ENCODE results near the gene AP2A2.

The AP2A2 gene

DNA sequence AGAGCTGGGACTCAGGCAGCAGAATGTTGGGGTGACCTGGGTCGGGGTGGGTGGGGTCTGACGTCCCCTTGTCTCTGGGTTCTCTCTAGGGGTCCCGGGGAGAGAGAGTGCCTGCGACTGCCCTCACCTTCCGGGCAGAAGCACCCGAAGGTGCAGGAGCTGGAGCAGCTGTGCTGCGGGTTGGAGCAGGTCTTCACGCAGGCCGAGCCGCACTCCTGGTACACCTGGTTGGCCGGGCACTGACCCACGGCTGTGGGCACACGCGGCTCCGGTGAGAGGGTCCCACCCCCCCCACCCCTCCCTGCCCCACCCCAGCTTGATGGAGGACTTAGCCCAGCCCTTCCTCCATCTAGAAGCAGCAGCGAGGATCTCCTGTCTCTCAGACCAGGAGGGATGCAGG lies 104.4 kb downstream of the AP2A2 start:
- no peak for DNase-seq (ENCODE audit: low read depth)

DNA sequence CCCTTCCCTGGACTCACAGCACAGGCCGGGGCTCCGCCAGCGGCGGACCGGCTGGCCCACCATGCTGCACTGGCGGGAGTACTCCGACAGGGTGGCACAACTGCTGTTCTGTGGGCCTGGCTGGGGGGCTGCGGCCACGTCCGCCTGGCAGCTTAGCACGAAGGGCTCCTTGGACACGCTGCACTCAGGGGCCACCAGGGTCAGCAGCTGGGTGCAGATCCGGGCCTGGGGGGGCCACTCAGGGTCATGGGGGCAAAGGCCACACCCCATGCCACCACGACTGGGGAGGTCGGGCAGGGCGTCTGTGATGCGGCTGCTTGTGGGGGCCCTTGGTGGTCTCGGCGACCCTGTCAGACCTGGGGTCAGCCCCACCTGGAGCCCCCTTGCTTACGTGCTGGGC lies 104.9 kb downstream of the AP2A2 start:
- DNase-seq (ENCODE audit: low read depth), result no peak

DNA sequence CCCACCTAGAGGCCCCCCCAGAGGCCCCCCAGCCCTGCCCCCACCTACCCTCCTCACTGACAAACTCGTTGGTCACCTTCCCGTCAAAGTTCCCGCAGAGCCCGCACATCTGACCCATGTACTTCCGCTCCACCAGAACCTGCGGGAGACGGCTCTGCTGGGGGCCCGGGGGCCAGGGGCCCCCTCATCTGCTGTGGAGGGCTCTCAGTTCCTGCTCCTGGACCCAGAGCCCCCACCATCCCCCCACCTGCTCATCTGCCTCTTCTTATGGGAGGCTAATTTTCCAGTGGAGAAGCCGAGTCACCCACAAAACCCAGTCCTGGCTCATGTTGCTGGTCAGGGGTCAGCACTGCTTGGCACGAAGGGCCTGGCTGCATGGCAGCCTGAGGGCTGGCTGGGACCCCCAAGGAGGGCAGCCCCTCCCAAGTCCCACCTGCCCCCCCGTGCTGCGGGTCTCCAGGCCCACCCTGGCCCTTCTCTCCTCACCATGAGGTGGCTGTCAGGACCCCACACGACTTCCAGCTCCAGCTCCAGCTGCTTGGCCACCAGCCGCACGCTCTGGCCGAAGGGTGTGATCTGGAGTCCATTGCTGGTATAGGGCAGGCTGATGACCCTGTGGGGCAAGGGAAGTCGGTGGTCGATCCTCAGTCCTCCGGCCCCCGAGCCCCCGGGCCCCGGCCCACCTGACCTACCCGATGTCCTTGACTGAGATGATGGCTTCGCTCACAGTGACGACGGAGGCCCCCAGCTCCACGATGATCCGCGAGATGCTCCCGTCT lies 105.6 kb downstream of the AP2A2 start:
- no peak for DNase-seq (ENCODE audit: low read depth)

DNA sequence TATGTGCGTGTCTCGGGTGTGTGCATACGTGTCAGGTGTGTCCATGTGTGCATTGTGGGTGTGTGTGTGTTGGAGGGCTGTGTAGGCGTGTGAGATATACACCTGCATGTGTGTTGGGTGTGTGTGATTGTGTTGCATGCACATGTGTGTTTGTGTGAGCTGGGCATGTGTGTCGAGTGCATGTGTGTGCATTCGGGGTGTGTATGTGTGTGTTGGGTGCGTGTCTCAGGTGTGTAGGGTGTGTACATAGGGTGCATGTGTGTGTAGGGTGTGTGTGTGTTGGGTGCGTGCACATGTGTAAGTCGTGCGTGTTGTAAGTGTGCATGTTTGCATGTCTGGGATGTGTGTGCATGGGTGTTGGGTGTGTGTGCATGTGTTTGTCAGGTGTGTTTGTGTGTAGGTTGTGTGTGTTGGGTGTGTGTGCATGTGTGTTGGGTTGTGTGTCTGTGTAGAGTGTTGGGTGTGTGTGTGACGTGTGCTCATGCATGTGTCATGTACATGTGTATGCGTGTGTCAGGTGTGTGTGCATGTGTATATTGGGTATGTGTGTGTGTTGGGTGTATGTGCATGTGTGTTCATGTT lies 106.7 kb downstream of the AP2A2 start:
- no peak for DNase-seq (ENCODE audit: low read depth)

DNA sequence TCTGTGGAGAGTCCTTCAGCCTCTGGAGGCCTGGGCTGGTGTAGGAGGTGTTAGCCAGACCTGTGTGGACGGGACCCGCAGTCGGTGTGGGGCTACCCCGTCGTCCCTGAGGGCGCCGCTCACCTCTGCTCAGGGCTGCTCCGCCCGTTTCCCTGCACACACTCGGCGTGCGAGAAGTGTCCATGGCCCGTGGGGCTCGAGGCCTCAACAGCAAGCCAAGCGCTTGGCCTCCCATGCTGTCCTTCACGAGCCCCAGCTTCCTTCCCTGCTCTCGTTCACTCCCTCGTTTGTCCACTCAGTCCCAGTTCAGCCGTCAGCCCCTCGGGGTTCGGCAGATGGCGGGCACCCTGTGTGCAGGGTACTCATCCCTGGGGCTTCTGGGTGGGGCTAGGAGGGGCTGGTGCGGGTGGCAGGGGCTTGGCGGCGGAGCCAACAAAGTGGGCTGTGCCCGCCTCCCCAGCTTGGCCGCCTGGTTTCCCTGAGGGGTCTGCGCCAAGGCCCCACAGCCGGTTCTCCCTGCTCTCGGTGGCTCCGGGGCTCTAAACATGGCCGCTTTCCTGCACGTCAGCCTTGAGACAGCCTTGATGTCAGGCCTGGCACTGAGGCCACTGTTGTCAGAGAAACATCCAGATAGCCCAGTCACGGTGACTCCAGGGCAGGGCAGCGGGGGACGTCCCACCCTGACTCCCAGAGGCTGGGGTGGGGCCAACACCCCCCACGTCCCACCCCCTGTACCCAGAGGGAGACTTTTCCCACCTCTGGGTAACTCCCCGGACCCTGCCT lies 107.5 kb downstream of the AP2A2 start:
- no peak for DNase-seq (ENCODE audit: low read depth)

DNA sequence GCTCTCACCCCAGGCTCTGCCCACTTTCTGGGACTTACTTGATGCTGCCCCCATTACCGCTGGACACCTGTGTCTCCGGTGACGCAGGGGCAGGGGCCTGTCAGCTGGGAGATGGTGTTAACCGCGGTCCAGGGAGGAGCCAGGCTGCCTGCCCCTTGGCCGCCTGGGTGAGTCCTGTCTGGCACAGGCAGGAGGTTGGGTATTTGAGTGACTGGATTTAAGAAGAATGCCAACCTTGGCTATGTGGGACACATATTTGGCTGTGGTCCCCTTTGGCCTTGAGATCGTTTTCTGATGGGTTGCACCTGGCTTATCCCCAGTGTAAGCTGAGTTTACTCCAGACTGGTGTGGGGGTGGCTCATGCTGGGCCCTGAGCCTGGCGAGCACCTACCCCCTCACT lies 108.3 kb downstream of the AP2A2 start:
- no peak for DNase-seq (ENCODE audit: low read depth)

DNA sequence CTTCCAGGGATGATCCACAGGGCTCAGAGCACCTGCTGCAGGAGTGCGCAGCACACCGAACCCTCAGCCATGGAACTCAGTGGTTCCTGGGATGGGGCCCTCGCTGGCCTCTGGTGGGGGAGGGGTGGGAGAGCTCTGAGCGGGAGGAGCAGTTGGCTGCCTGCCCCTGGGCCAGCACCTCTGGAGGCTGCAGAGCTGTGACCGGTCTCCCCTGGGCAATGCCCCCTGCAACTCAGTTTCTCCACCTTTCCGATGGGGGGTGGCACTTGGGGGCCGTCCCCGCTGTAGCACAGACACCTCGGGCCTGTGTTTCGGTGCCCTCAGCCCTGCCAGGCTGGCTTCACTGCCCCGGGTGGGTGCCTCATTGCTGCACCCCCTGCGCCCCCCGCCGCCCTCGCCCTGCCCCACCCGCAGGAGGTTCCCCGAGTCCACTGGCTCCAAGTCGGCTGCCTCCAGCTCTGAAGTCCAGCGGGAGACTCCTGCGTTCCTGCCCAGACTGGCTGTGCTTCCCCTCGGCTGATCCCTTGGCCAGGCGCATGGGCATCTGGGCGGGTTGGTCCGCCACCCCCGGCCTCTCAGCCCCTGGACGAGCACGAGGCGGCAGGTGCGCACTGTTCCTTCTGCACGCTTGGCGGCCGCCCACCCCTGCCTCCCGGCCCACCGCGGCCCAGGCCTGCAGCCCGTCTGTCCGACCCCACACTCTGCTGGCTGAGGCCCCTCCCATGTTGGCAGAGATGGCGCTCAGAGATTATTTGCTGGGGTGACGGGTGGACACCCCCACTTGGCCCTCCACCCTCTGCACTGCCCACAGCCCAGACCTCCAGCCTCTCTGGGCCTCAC lies 109.0 kb downstream of the AP2A2 start:
- DNase-seq (ENCODE audit: low read depth), result no peak

DNA sequence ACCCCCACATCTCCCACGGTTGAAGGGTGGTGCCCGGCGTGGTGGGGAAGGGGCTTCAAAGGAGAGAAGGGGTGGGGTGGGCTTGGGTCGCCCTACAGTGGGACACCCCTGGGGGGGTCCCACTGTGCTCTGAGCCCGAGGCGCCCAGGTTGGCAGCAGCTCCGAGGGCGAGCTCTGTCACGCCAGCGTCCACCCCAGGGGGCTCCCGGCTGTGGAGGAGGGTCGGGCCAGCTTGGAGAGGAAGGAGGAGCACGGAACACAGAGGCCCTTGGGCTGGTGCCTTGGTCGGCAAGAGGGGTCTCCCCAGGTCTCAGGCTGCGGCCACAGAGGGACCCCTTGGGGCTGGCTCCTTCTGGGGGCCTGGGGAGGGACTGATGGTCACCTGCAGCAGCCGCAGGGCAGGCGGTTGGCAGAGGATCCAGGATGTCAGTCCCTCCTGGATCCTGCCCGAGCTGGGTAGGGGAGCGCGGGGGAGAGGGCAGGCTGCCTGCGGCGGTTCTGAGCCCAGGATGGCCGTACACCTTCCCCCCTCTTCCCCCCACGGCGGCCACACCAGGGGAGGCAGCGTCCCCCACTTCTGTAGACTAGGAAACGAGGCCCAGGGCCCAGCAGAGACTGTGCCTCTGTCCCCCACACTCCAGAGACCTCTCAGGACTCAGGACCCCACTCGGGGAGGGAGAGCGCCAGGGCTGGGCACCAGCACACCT lies 110.1 kb downstream of the AP2A2 start:
- no peak for DNase-seq (ENCODE audit: low read depth)

DNA sequence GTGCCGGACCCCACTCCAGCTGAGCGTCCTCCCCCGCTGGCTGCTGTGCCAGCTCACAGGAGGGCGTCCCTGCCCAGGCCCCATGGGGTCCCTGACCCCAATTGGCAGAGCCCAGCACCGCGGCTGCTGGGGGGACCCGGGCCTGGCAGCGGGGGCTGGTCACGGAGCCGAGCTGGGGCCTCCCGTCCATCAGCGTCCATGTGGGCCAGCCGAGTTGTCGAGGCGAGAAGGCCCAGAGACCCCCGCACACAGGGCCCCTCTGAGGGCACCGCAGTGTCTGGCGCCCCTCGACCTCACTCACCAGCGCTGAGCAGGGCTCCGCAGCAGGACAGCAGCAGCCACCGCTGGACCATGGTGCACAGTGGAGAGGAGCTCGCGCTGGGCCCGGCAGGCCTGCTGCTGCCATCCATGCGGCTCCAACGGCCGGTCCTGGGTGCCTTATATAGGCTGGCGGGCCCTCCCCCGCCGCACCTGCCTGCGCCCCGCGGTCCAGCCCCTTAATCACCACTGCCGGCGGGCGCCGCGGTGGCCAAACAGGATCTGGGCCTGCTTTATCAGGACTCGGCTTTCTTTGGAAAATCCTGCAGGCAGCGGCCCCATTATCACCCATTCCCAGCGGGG lies 110.7 kb downstream of the AP2A2 start, which contains the start of gene MUC6:
TSS of gene MUC6 (minus strand) at position 416 of the 621 bp plus-strand sequence. CDS start at position 353, 63 bp downstream.
- no peak for DNase-seq (ENCODE audit: low read depth)

DNA sequence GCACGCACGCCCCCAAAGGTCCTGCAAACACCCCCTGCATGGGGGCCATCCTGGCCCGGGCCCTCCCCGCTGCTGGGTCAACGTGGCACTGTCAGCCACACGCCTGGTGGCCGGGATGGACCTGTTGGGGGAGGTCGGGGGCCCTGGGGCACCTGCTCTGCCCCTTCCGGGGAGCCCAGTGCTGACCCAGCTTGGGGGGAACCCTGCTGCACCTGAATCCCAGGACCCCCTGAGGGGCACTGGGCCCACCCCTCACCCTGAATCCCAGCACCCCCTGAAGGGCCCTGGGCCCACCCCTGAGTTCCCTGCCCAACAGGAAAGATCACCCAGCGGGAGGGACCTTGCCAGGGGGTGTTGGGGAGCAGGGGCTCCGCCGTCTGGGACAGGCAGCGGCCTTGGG lies 111.3 kb downstream of the AP2A2 start:
- no peak for DNase-seq (ENCODE audit: low read depth)

DNA sequence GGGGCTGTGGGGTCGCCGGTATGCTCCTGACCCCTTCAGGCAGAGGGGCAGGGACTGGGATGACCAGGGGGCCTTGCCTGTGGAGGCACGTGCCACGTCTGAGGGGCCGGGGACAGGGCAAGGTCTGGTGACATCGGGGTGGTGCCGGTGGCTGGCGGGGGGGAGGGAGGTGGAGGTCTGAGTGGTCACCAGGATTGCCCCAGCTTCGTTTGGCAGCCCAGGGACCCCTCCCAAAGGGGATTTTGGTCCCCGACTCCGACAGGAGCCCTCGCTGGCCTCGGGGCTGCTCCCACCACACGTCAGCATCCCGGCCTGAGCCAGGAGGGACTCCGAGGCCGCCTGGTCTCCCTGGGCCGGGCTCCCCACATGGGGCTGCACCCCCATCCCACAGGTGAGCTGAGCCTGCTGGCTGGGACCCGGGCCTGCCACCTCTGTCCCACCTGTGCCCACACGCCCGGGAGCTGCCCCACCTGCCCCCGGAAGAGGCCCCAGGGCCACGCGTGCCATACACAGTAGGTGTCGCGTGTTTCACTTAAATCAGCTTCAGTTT lies 111.9 kb downstream of the AP2A2 start:
- no peak for DNase-seq (ENCODE audit: low read depth)

DNA sequence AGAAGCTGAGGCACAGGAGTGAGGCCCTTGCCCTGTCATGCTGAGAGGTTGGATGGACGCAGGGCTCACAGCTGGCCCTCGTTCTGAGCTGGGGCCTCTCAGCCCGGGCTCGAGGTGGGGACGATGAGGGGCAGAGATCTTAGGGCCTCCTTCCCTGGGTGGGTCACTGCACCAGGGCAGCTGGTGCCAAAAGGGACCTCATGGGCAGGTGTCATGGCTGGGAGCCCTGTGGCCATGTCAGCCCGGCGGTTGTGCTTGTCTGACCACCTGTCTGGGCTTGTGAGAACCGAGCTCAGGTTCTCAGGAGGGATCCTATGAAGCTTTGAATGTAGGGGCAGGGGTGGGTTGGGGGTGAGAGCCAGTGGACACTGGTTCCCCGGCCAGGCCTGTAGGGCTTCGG lies 112.7 kb downstream of the AP2A2 start:
- DNase-seq (ENCODE audit: low read depth), result no peak

DNA sequence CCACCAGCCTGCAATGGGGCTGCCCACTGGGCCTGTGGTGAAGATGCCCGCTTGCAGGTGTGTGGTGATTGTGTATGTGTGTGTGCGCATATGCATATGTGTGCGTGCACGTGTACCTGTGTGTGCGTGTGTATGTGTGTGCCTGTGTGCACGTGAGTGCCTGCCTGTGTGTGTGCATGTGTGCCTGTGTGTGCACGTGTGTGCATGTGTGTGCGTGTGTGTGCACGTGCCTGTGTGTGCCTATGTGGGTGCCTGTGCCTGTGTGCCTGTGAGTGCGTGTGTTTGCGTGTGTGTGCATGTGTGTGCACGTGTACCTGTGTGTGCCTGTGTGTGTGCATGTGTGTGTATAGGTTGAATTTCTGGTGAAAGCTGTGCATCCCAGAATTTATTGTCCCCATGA lies 113.3 kb downstream of the AP2A2 start:
- DNase-seq (ENCODE audit: low read depth), result no peak

DNA sequence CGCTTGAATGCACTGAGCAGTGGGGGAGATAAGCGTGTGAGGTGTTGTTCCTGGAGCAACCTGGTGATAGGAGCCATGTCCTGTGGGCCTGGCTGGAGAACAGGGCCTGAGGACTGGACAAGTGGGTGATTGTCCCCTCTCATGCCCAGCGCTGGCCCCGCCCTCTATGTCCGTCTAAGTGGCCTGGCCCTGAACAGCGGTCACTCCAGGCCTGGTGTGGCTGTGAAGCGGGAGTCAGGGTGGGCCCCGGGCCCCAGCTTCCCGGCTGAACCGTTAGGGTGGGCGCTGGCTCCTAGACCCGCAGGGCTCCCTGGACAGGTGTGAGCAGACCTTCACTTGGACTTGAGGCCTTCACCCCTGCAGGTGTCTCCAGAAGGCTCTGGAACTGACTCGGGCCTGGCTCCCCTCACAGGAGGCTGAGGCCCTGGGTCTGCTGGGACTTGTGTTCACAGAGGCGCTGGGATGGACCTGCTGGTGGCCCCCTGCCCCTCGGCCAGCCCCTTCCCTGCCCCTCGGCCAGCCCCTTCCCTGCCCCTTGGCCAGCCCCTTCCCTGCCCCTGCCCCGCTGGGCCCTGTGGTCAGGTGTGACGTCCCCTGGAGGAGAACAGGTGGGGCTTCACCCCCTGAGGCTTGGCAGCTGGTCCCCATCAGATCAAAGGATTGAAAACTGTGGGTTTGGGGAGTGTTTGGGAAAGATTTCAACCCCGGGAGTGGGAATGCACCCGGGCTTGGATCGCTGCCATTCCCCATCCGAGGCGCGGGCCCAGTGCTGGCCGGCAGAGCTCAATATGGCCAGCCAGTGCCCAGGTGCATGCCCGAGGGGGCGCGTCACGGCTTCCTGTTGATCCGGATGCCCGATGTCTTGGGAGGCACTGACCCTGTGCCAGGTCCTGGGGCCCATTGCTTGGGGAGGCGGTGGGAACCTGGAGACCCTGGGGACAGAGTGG lies 114.1 kb downstream of the AP2A2 start:
- no peak for DNase-seq (ENCODE audit: low read depth)

DNA sequence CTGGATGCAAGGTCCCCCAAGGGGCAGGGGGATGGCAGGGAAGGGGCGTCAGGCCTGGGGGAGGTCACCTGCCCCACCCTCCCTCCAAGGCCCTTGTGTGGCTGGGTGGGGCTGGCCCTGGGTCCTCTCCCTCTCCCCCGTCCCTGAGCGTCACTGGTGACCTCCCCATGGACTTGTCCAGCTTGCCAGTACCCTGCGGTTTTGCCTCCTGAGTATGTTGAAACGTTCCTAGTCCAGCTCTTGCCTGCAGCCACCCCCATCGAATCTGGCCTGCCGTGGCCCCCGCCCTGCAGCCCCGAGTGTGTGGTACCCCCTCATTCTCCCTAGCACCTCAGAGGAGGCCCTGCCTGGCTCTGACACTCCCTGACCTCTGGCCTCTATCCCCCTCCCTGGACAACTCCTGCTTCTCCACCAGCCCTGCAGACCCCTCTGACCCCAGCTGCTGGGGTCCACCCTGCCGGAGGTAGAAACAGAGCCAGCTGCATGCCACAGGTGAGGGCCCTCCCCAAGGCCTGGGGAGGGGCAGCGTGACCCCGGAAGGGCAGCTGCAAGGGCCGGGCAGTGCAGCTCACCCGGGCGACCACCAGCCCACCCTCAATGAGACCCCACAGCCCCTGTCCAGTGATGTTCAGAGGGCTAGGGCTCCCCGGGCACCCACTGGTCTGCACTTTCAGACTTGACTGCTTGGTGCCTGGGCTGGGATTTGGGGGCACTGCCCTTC lies 114.9 kb downstream of the AP2A2 start:
- DNase-seq (ENCODE audit: low read depth), result no peak

DNA sequence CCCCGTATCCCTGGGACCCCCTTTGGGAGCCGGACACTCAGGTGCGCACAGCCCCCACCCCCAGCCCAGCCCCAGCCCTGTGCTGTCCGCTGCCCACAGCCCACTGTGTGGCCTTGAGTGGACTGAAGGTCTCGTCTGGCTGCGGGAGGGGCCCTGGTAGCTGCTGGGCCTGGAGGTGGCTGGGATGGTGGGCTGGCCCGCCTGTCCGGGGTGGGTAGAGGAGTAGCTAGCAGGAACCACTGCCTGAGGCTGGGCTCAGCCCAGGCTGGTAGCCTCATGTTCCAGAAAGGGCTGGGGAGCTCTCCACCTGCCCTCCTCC lies 115.4 kb downstream of the AP2A2 start:
- no peak for DNase-seq (ENCODE audit: low read depth)

DNA sequence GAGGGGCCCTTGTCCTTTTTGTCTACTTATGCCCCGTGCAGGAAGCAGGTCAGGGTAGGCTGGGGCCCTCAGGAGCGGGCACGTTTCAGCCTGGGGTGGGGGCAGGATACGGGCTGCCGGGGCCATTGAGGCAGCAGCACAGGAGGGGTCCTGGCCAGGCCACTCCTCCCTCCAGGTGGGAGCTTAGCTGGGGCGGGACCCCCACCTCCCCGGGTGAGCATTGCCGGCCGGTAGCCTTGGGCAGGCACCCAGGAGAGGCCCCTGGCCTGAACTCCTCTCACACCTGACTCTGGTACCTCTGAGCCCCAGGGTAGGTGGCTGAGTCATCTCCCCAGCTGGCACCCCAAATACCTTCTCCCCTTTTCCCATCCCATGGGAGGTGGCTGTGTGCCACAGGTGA lies 115.8 kb downstream of the AP2A2 start:
- no peak for DNase-seq (ENCODE audit: low read depth)

DNA sequence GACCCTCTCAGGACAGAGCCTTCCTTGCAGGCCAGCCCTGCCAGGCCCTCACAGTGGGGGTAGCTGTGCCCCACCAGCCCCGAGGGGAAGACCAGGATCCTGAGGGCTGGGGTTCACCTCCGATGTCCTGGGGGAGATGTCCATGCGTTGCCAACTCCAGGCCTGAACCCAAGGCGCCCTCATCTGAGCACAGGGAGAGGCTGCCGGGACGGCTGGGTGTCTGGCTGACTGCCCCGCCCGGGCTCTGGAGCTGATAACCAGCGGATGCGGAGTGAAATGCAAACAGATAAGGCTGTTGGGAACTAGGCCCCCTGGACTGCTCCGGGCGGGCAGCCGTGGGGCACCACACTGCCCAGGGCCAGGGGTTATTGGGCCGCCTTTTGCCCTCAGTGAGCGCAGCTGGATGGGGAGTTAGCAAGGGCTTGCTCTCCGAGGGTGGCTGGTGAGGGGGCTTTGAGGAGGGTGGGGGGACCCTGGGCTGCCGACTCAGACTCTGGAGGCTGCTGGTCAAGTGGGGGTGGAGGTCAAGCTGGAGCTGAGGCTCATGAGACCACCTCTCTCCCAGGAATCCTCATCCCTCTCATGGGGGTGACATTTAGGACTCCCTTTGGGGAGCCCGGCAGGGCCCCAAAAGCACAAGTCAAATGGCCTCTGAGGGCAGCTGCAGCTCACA lies 116.4 kb downstream of the AP2A2 start:
- no peak for DNase-seq (ENCODE audit: low read depth)

Data from stimulated activated CD4-positive, alpha-beta T cell treated with anti-CD3 and anti-CD28 coated beads, Interleukin-2, amount 100 ng/mL, for 4 hours (primary cell).